ENCODE results near the gene RBBP9.
"Not testable (repeated sequence)": the region's sequence is repeated elsewhere in the genome, so short reads cannot be mapped to it uniquely, and the experiment has no call there.

RBBP9 gene

GRCh38 chr20:18524646-18525045 lies 27.6 kb upstream of the RBBP9 start:
- no peak for DNase-seq (ENCODE audit: low read depth)
- no peak for TF ChIP-seq CTCF (conservative IDR thresholded peaks at IDR 0.05; ENCODE audit: low read depth, low read length)
- no peak overlapping the region for H3K4me3 ChIP-seq (ENCODE audit: low read length)

GRCh38 chr20:18523066-18523465 lies 26.0 kb upstream of the RBBP9 start:
- no peak for TF ChIP-seq CTCF (conservative IDR thresholded peaks at IDR 0.05; ENCODE audit: low read depth, low read length)
- DNase-seq (ENCODE audit: low read depth) = no peak

GRCh38 chr20:18522066-18522465 lies 25.0 kb upstream of the RBBP9 start:
- DNase-seq (ENCODE audit: low read depth); H3K4me3 ChIP-seq (ENCODE audit: low read length): not testable (repeated sequence)

More at GRCh38 chr20:18523066-18523465, 26.0 kb upstream of the RBBP9 start:
- H3K4me3 ChIP-seq (ENCODE audit: low read length) = no peak overlapping the region

- H3K4me3 ChIP-seq (ENCODE audit: low read length) = no peak overlapping the region
- no peak for TF ChIP-seq CTCF (conservative IDR thresholded peaks at IDR 0.05; ENCODE audit: low read depth, low read length)
- no peak for DNase-seq (ENCODE audit: low read depth)
Measured at GRCh38 chr20:18515973-18516372, 18.9 kb upstream of the RBBP9 start.

GRCh38 chr20:18514127-18514526 lies 17.1 kb upstream of the RBBP9 start:
- H3K4me3 ChIP-seq (ENCODE audit: low read length) = no peak overlapping the region
- no peak for TF ChIP-seq CTCF (conservative IDR thresholded peaks at IDR 0.05; ENCODE audit: low read depth, low read length)
- no peak for DNase-seq (ENCODE audit: low read depth)

GRCh38 chr20:18513208-18513607 lies 16.2 kb upstream of the RBBP9 start:
- no peak overlapping the region for H3K4me3 ChIP-seq (ENCODE audit: low read length)
- TF ChIP-seq CTCF (conservative IDR thresholded peaks at IDR 0.05; ENCODE audit: low read depth, low read length) = no peak
- DNase-seq (ENCODE audit: low read depth) = no peak

GRCh38 chr20:18511571-18511970 lies 14.5 kb upstream of the RBBP9 start:
- no peak for DNase-seq (ENCODE audit: low read depth)
- no peak for TF ChIP-seq CTCF (conservative IDR thresholded peaks at IDR 0.05; ENCODE audit: low read depth, low read length)

More at GRCh38 chr20:18511571-18511970, 14.5 kb upstream of the RBBP9 start:
- H3K4me3 ChIP-seq (ENCODE audit: low read length) = no peak overlapping the region
